ENCODE results near the gene KRT83.

The KRT83 gene

GRCh38 chr12:52320784-52321400 lies at the start of gene KRT83:
KRT83 (minus strand) TSS chr12:52321398; CDS start chr12:52321335, 63 bp downstream.
- TF ChIP-seq EZH2 (optimal IDR thresholded peaks at IDR 0.05; ENCODE audit: low read depth, low read length) (no peak), CTCF (IDR thresholded peaks at IDR 0.05; ENCODE audit: low read length) (no peak), EZH2phosphoT487 (IDR thresholded peaks at IDR 0.05; ENCODE audit: low read length) (no peak)
- no peaks in the 10 kb centered on the region for H3K36me3 ChIP-seq (replicated peaks; ENCODE audit: insufficient read depth, low read length)
- no peak within 1 kb of the TSS for H3K4me3 ChIP-seq (ENCODE audit: low read length)
- H3F3A ChIP-seq (ENCODE audit: insufficient read depth, low read length): no peaks in the 10 kb centered on the region
- H3K4me1 ChIP-seq (ENCODE audit: low read length): no peaks in the 10 kb centered on the region
- H2AFZ ChIP-seq (ENCODE audit: low read length): no peak within 1 kb of the TSS
- H3K27me3 ChIP-seq (replicated peaks; ENCODE audit: insufficient read depth, low read length): peaks cover 80% of the 10 kb centered on the region
- H3K9me2 ChIP-seq (replicated peaks; ENCODE audit: insufficient read depth, low read length): no peaks in the 10 kb centered on the region
- no peak for DNase-seq
- no peaks in the 10 kb centered on the region for H4K20me1 ChIP-seq (ENCODE audit: insufficient read depth, low read length)
- H3K27ac ChIP-seq (ENCODE audit: low read length): no peak within 1 kb of the TSS
- H3K4me2 ChIP-seq (ENCODE audit: low read depth, low read length): no peak within 1 kb of the TSS
- no peak within 1 kb of the TSS for H3K9ac ChIP-seq (ENCODE audit: low read length)
- no peaks in the 10 kb centered on the region for H3K79me2 ChIP-seq (ENCODE audit: low read length)
- no peaks in the 10 kb centered on the region for H3K9me3 ChIP-seq (replicated peaks; ENCODE audit: insufficient read depth, low read length)

- Histone ChIP-seq H3K4me1 (ENCODE audit: low read length) (no peaks in the 10 kb centered on the region), H3K27ac (ENCODE audit: low read length) (no peak overlapping the region), H3K27me3 (replicated peaks; ENCODE audit: insufficient read depth, low read length) (peaks cover 91% of the 10 kb centered on the region), H3F3A (ENCODE audit: insufficient read depth, low read length) (no peaks in the 10 kb centered on the region), H3K79me2 (ENCODE audit: low read length) (no peaks in the 10 kb centered on the region), H3K36me3 (replicated peaks; ENCODE audit: insufficient read depth, low read length) (no peaks in the 10 kb centered on the region), H3K4me3 (ENCODE audit: low read length) (no peak overlapping the region), H3K4me2 (ENCODE audit: low read depth, low read length) (no peak overlapping the region), H3K9ac (ENCODE audit: low read length) (no peak overlapping the region), H4K20me1 (ENCODE audit: insufficient read depth, low read length) (no peaks in the 10 kb centered on the region), H3K9me3 (replicated peaks; ENCODE audit: insufficient read depth, low read length) (no peaks in the 10 kb centered on the region), H2AFZ (ENCODE audit: low read length) (no peak overlapping the region), H3K9me2 (replicated peaks; ENCODE audit: insufficient read depth, low read length) (no peaks in the 10 kb centered on the region)
- no peak for DNase-seq
- TF ChIP-seq EZH2phosphoT487 (IDR thresholded peaks at IDR 0.05; ENCODE audit: low read length) (no peak), CTCF (IDR thresholded peaks at IDR 0.05; ENCODE audit: low read length) (no peak), EZH2 (optimal IDR thresholded peaks at IDR 0.05; ENCODE audit: low read depth, low read length) (no peak)
Measured at GRCh38 chr12:52369809-52370208, 48.6 kb upstream of the KRT83 start.

DNA sequence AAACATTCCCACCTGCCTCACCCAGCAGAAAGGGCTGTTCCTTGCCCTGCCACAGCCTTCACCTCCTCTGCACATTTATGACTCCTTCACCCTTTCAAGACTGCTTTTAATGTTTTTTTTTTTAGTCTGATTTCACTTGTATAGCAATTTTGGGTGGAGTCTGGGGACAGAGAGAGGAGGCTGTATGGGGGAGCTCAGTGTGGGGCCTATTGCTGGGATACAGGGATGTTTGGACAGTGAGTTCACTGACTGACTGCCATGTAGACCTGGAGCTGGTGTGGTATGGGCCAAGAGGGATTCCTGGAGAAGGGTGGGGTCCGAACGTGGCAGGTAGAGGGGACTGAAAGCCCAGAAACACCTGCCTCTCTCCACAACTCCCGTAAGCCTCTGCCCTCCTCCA lies 48.0 kb upstream of the KRT83 start:
- Histone ChIP-seq H3K27ac (ENCODE audit: low read length) (no peak overlapping the region), H3K27me3 (replicated peaks; ENCODE audit: insufficient read depth, low read length) (peaks cover 95% of the 10 kb centered on the region), H3F3A (ENCODE audit: insufficient read depth, low read length) (no peaks in the 10 kb centered on the region), H3K4me1 (ENCODE audit: low read length) (no peaks in the 10 kb centered on the region), H3K79me2 (ENCODE audit: low read length) (no peaks in the 10 kb centered on the region), H3K36me3 (replicated peaks; ENCODE audit: insufficient read depth, low read length) (no peaks in the 10 kb centered on the region), H3K9ac (ENCODE audit: low read length) (no peak overlapping the region), H2AFZ (ENCODE audit: low read length) (no peak overlapping the region), H3K4me2 (ENCODE audit: low read depth, low read length) (no peak overlapping the region), H3K9me3 (replicated peaks; ENCODE audit: insufficient read depth, low read length) (no peaks in the 10 kb centered on the region), H3K4me3 (ENCODE audit: low read length) (no peak overlapping the region), H4K20me1 (ENCODE audit: insufficient read depth, low read length) (no peaks in the 10 kb centered on the region), H3K9me2 (replicated peaks; ENCODE audit: insufficient read depth, low read length) (no peaks in the 10 kb centered on the region)
- TF ChIP-seq CTCF (IDR thresholded peaks at IDR 0.05; ENCODE audit: low read length): no peak
- no peak for TF ChIP-seq EZH2 (optimal IDR thresholded peaks at IDR 0.05; ENCODE audit: low read depth, low read length)
- no peak for TF ChIP-seq EZH2phosphoT487 (IDR thresholded peaks at IDR 0.05; ENCODE audit: low read length)
- DNase-seq: no peak
